DMS79 treated with DMSO at 0.1 percent for 48 hours (cell line): ENCODE data around the gene TUBB3.
"Not testable (repeated sequence)": the region's sequence is repeated elsewhere in the genome, so short reads cannot be mapped to it uniquely, and the experiment has no call there.

Experiments used
- DNase-seq: peaks from one replicate; lab custom pipeline; 2025; lab: John Stamatoyannopoulos, UW

TUBB3 gene

GRCh38 chr16:89902980-89903379, 20.2 kb upstream of the TUBB3 start:
- DNase-seq: no peak

DNA sequence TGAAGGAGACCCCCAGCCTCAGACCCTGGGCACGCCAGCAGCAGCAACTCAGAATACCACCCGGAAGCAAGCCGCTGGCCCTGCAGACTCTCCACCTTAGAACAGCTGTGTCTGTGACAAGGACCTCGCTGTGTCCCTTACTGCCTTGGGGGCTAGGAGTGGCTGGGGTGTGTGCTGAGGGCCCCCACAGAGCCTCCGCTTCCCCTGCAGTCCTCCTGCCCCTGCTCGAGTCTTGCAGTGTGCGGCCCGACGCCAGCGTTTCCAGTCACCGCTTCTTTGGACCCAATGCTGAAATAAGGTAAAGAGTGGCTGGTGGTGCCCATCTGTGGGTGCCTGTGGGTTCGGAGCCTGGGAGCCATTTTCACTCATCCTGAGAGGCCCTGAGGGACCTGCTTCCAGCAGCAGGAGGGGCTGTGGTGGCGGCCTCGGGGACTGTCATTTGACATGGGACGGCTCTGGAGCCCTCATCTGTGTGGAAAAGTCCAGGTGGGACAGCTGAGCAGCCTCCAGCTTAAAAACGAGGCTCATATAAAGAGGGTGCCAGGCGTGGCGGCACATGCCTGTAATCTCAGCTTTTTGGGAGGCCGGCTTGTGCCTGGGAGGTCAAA, 19.1 kb upstream of the TUBB3 start:
- DNase-seq: no peak

DNA sequence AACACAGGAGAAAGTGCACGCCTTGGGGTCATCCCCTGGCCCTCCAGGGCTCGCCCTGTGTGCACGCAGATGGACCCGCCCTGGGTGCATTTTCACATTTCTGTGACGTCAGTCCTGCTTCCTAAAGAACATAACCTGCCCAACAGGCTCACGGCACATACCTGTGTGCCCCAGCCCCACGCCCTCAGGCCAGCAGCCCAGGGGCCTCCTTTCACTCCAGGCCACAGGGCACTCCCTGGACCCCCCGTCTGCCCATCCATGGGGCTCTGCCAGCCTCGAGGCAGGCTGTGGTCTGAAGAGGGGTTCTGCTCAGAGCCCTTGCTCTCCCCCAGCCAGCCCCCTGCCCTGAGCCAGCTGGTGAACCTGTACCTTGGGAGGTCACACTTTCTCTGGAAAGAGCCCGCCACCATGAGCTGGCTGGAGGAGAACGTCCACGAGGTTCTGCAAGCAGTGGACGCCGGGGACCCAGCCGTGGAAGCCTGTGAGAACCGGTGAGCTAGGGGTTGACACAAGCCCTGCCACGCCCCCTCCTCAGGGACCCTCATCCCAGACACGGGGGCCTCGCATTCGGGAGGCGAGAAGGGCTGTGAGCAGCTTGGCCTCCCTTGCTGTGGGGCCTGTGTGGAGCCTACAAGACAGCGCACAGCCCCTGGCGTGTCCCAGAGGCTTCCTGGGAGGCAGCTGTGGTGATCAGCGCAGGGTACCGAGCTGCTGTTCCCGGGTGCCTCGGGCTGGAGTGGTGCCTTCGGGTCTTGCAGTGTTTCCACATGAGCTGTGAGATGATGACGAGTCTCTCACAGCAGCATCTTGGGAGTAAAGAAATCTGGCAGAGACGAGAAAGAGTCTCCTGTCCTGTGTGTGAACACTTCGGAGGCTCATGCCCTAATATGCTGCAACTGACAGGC, 18.3 kb upstream of the TUBB3 start:
- DNase-seq: no peak

DNA sequence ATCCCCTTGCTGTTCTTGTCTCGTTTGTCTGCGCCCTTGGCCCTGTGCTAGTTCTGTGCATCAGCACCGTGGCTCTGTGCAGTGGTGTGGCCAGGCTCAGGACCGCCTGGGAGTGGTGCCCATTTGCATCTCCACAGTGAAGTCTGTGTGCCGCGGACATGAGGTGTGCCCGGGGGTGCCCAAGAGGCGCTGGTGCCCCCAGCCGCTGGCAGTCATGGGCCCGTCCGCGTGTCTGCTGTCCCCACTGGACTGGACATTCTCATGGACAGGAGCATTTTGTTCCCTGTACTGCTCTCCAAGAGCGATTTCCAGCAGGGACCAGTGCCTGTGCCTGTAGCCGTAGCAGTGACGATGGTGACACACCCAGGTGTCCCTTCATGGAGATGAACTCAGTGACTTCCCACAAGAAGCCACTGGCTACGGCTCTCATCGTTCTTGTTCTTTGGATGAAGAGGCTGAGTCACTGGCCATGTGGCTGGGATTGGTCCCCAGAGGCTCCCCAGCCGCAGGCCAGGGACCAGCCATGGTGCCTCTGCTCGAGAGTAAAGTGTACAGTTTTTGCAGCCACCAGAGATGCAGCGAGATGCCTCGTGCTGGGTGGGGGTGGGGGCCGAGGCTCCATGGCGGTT, 17.5 kb upstream of the TUBB3 start:
- no peak for DNase-seq

DNA sequence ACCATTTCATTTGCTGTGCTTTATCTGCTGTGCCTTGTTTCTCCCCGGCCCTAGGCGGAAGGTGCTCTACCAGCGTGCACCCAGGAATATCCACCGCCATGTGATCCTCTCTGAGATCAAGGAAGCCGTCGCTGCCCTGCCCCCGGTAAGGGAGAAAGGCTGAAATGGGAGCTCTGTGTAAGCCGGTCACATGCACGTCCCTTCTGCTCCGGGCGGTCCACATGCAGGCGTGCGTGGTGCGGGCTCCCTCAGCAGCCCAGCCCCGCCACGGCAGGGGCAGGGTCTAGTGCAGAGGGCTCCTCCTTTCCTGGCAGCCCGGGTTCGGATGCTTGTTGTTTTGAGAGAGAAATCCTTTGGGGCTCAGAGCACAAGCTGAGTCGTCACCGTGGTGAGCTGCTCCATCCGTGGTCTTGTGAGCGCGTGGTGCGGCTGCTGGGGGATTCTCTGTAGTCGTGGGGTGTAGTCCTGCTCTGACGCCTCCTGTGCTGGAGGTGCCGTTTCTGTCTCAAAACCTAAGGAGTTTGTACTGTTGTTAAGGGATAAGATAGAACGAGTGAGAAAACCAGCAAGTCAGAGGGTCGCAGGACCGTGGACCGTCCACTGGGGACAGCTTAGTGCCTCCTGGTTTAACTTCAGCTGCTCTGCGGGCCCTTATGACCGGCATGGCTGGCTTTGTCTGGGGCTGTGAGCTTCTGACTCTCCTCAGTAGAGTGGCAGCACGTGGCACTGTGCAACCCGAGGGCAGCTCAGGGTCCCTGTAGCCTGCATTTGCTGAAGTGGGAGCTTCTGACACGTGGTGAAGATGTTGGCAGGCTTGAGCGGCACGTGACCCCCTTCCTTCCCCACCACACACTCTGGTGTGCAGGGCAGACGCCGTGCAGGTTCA, 16.8 kb upstream of the TUBB3 start:
- DNase-seq: no peak

GRCh38 chr16:89907055-89907814, 15.9 kb upstream of the TUBB3 start:
- DNase-seq: no peak

GRCh38 chr16:89908236-89908635, 14.9 kb upstream of the TUBB3 start:
- DNase-seq: no peak

DNA sequence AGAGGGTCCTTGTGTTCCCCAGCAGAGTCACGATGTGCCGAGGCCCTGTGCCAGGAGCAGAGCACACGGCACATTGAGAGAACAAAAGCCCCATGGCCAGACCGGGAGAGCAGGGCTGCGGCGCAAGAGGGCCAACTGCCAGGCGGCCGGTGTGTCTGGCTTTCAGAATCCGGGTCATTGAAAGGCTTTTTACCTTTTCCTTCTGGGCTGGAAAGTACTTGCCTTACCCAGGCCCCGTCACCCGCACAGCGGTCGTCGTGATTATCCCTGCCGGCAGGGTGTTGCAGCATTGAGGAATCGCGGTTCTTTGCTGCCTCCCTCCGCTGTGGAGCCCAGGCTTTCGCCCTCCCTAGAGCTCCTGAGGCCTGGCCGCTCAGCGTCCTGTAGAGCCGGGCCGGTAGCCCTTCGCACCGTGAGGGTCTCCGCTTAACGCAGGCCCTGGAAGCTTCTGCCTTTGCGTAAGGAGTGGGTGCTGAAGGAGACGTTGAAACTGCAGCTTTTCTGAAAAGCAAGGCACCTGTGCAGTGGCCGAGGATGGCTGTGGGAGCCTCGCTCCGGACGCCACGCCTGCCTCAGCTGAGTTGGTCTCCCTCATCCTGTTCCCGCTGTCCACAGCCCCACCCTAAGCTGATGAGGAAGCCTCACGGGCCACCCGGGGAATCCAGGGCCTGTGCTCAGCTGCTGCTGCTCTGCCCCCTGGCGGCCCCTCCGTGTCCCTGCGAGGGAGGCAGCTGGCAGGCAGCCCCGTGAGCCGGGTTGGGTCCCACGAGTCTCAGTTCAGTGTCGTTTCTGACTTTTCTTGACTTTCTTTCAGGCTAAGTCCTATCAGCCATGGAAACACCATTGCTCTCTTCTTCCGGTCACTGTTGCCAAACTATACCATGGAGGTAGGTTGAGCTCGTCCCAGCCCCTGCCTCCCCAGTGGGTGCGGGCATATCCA, 13.1 kb upstream of the TUBB3 start:
- no peak for DNase-seq

DNA sequence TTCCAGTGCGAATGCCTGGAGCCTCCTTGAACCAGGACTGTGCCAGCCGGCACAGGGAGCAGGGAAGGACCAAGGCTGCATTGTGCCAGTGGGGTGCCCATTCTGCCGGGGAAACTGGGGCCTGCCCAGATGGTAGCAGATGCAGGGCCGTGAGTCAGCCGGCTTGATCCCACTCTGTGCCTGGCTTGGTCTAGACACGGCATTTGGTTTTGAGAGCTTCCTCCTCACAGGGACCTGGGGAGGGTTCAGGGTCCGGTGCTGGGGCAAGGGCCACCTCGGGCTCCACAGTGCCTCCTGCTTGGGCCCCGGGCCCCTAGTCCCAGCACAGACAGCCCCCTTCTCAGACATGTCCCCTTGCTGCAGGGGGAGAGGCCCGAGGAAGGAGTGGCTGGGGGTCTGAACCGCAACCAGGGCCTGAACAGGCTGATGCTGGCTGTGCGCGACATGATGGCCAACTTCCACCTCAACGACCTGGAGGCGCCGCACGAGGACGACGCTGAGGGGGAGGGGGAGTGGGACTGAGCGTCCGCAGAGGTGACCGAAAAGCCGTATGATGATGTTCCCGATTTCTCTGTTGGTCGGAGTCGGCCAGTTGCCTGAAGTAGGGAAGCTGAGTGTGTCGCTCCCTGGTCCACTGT, 12.3 kb upstream of the TUBB3 start:
- no peak for DNase-seq

DNA sequence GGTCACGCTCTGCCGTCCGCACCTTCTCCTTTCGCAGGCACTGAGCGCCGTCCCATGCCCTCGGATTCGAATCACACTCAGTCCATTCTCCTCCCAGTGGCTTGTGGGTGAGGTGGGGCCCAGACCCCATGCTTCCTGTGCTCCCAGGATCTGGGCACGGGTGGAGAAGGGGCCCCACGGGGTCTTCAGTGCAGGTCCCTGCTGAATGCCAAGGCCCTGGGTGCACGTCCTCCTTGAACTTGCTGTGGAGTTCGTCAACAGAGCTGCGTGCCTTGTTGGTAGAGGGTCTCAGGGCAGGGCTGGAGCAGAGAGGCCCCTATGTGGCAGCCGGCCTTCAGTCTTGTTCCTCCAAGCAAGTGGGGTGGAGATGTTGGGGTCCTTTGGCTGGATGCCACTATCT, 11.8 kb upstream of the TUBB3 start:
- no peak for DNase-seq

DNA sequence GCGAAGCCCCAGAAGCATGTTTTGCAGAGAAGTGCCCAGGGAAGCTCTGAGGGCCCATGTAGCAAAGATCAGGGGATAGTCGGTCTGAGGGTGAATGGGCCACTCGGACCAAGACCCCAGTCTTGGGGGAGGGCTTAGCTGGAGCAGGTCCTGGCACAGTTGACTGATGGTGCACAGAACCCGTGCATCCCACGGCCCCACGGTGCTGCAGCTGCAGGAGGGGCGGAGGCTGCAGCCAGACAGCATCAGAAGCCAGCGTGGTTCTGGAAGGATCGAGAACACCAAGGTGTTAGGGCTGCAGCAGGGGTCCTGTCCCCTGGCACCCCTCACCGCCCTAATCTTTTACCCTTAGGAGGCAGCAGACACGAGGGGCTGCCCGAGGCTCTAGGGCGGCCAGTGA, 11.0 kb upstream of the TUBB3 start:
- no peak for DNase-seq

DNA sequence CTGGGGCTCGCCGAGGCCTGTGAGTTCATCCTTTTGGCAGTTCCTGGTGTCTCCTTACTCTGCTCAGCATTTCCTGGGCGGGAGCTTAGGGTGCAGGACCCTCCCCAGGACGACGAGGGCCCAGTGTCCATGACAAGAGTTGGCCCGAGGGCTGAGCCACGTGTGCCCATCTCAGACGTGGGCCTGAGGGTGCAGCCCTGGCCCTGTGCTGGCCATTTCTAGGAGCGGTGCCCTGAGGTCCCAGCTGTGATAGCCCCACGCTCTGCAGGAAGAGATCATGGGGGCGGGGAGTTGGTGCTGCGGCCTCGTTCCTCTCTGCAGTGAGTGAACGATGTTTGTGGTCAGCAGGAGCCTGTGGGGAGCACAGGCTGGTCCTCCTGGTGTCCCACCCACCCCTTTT, 10.5 kb upstream of the TUBB3 start:
- DNase-seq: no peak

GRCh38 chr16:89913408-89914387, 9.4 kb upstream of the TUBB3 start:
- DNase-seq: no peak

DNA sequence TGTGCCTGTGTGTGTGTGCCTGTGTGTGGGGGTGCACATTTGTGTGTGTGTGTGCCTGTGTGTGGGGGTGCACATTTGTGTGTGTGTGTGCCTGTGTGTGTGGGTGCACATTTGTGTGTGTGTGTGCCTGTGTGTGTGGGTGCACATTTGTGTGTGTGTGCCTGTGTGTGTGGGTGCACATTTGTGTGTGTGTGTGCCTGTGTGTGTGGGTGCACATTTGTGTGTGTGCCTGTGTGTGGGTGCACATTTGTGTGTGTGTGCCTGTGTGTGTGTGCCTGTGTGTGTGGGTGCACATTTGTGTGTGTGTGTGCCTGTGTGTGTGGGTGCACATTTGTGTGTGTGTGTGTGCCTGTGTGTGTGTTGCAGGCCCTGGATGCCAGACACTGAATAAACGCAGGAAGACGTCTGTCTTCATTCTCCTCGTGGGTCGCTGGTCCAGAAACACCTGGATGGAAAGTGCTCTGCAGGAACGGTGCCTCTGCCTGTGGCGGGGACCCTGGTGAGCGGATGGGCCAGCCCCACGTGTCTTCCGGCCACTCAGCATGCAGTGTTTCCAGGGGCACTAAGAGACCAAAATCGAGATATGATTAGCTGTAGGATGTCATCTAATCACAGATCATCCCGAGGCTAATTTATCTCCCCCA, 8.4 kb upstream of the TUBB3 start:
- DNase-seq: not testable (repeated sequence)

DNA sequence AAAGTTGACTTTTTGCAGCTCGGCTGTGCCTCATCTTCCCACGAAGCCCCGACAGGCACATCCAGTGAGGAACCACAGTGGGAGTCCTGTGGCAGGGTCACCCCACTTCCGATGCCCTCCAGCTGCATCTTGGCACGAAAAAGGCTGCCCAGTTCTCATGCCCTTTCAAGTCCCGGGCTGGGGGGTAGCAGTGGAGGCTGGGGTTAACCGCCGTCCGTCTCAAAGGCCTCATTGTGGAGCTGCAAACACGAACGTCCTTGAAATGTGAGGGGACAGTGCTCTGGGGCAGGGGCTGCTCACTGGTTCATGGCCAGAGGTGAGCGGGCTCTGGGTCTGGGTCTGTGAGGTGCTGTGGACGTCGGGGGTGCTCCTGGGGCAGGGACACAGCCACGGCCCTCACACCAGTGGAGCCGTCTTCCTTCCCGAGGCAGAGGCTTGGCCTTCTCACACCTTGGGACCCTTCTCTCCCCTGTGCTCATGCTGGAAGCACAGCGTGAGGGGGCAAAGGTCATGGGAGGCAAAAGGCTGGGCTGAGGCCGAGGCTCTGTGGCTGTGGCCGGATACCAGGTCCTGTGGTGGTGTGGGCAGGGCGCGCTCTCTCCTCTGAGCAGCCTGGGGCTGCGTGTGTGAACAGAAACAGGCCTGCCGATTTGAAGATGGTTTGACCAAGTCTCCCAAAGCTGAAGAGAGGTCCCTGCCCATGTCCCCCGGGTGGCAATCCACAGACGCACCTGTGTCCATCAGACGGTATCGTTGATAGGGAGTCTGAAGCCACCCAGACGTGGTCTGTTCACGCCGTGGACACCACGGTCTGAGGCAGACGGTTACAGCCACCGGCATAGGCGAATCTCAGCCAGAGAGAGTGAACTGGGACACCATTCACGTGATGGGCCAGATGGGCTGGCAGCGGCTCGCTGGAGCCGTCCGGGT, 7.6 kb upstream of the TUBB3 start:
- no peak for DNase-seq

GRCh38 chr16:89917773-89918452, 5.2 kb upstream of the TUBB3 start:
- peak; percentile 48 for DNase-seq
